HepG2 (cell line): ENCODE measurements around the gene CFTR.

Source experiments
- EZH2 ChIP-seq: conservative IDR thresholded peaks from 2 replicates; pipeline ENCODE4 v1.6.1; 2012; ENCODE audit warnings: mild to moderate bottlenecking, low read depth, low read length, moderate library complexity
- KAT2B ChIP-seq: fragments of 150-350 bp; IDR thresholded peaks from 2 replicates; pipeline ENCODE4 v1.6.1; 2014; ENCODE audit warnings: low read depth, low read length, borderline replicate concordance
- KLF13 ChIP-seq: sonication (generic); formaldehyde crosslinking; IDR thresholded peaks from 2 replicates; pipeline ENCODE4 v1.4.0; 2020; ENCODE audit warnings: mild to moderate bottlenecking, missing genetic modification reagents
- MXI1 ChIP-seq: IDR thresholded peaks from 3 replicates; pipeline ENCODE4 v1.6.1; 2012; ENCODE audit warnings: low read depth, low read length, inconsistent platforms, borderline replicate concordance
- NBN ChIP-seq: fragments of 450-650 bp; conservative IDR thresholded peaks from 2 replicates; pipeline ENCODE4 v1.6.1; 2017
- RARG ChIP-seq: sonication (generic); formaldehyde crosslinking; IDR thresholded peaks from 2 replicates; pipeline ENCODE4 v1.4.0; 2020; ENCODE audit warnings: low read depth, mild to moderate bottlenecking, missing genetic modification reagents
- RFXAP ChIP-seq: sonication (generic); formaldehyde crosslinking; IDR thresholded peaks from 2 replicates; pipeline ENCODE4 v1.4.0; 2020; ENCODE audit warnings: missing genetic modification reagents, borderline replicate concordance
- TAF1 ChIP-seq: sonication (generic); formaldehyde crosslinking; IDR thresholded peaks from 2 replicates; pipeline ENCODE4 v1.4.0; 2020; ENCODE audit warnings: missing genetic modification reagents
- ZNF879 ChIP-seq: sonication (generic); formaldehyde crosslinking; IDR thresholded peaks from 2 replicates; pipeline ENCODE4 v1.8.1; 2023; ENCODE audit warnings: missing genetic modification reagents
- TF ChIP-seq, protein P1 (sequence below): sonication (generic); formaldehyde crosslinking; IDR thresholded peaks from 2 replicates; pipeline ENCODE4 v1.4.0; 2020; ENCODE audit warnings: missing genetic modification reagents
- TF ChIP-seq, protein P2 (sequence below): IDR thresholded peaks from 2 replicates; pipeline ENCODE4 v1.6.1; 2012; ENCODE audit warnings: low read depth, low read length, improper control_type of control experiment
- TF ChIP-seq, protein P3 (sequence below): sonication (generic); formaldehyde crosslinking; IDR thresholded peaks from 2 replicates; pipeline ENCODE4 v1.5.0; 2020; ENCODE audit warnings: mild to moderate bottlenecking, missing genetic modification reagents, borderline replicate concordance
- TF ChIP-seq, protein P4 (sequence below): conservative IDR thresholded peaks from 2 replicates; pipeline ENCODE4 v1.6.1; 2018; ENCODE audit warnings: missing genetic modification reagents

DNA sequence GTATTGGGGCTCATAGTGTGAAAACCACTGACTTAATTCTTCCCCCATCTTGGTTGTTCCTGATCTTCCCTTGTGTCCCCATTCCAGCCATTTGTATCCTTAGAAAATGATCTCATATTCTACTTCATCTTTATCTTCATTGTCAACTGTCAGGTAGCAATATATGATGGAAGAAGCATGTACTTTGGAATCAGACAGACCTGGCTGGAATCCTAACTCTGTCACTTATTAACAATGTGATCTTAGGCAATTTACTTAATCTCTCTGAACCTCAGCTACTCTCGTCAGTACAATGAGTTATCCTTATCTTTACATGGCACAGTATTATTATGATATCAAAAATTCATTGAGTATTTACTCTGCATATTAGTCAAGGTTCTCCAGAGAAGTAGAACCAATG is 10.1 kb downstream of the CFTR start:
- no peak for TF ChIP-seq RARG (CRISPR knock-in tag)
- no peak for TF ChIP-seq MXI1
- no peak for TF ChIP-seq TAF1 (CRISPR knock-in tag)
- TF ChIP-seq KLF13 (CRISPR knock-in tag) = no peak
- TF ChIP-seq, protein P1, sequence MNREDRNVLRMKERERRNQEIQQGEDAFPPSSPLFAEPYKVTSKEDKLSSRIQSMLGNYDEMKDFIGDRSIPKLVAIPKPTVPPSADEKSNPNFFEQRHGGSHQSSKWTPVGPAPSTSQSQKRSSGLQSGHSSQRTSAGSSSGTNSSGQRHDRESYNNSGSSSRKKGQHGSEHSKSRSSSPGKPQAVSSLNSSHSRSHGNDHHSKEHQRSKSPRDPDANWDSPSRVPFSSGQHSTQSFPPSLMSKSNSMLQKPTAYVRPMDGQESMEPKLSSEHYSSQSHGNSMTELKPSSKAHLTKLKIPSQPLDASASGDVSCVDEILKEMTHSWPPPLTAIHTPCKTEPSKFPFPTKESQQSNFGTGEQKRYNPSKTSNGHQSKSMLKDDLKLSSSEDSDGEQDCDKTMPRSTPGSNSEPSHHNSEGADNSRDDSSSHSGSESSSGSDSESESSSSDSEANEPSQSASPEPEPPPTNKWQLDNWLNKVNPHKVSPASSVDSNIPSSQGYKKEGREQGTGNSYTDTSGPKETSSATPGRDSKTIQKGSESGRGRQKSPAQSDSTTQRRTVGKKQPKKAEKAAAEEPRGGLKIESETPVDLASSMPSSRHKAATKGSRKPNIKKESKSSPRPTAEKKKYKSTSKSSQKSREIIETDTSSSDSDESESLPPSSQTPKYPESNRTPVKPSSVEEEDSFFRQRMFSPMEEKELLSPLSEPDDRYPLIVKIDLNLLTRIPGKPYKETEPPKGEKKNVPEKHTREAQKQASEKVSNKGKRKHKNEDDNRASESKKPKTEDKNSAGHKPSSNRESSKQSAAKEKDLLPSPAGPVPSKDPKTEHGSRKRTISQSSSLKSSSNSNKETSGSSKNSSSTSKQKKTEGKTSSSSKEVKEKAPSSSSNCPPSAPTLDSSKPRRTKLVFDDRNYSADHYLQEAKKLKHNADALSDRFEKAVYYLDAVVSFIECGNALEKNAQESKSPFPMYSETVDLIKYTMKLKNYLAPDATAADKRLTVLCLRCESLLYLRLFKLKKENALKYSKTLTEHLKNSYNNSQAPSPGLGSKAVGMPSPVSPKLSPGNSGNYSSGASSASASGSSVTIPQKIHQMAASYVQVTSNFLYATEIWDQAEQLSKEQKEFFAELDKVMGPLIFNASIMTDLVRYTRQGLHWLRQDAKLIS (CRISPR knock-in tag) = no peak
- TF ChIP-seq, protein P2, sequence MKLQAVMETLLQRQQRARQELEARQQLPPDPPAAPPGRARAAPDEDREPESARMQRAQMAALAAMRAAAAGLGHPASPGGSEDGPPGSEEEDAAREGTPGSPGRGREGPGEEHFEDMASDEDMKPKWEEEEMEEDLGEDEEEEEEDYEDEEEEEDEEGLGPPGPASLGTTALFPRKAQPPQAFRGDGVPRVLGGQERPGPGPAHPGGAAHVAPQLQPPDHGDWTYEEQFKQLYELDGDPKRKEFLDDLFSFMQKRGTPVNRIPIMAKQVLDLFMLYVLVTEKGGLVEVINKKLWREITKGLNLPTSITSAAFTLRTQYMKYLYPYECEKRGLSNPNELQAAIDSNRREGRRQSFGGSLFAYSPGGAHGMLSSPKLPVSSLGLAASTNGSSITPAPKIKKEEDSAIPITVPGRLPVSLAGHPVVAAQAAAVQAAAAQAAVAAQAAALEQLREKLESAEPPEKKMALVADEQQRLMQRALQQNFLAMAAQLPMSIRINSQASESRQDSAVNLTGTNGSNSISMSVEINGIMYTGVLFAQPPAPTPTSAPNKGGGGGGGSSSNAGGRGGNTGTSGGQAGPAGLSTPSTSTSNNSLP = no peak
- TF ChIP-seq NBN = no peak
- no peak for TF ChIP-seq KAT2B
- no peak for TF ChIP-seq RFXAP (CRISPR knock-in tag)
- no peak for TF ChIP-seq ZNF879 (CRISPR knock-in tag)
- TF ChIP-seq, protein P3, sequence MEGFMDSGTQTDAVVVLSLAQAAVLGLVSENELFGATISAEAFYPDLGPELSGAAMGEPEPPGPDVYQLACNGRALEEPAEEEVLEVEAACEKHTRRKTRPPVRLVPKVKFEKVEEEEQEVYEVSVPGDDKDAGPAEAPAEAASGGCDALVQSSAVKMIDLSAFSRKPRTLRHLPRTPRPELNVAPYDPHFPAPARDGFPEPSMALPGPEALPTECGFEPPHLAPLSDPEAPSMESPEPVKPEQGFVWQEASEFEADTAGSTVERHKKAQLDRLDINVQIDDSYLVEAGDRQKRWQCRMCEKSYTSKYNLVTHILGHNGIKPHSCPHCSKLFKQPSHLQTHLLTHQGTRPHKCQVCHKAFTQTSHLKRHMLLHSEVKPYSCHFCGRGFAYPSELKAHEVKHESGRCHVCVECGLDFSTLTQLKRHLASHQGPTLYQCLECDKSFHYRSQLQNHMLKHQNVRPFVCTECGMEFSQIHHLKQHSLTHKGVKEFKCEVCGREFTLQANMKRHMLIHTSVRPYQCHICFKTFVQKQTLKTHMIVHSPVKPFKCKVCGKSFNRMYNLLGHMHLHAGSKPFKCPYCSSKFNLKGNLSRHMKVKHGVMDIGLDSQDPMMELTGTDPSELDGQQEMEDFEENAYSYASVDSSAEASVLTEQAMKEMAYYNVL (CRISPR knock-in tag) = no peak
- no peak for TF ChIP-seq EZH2
- TF ChIP-seq, protein P4, sequence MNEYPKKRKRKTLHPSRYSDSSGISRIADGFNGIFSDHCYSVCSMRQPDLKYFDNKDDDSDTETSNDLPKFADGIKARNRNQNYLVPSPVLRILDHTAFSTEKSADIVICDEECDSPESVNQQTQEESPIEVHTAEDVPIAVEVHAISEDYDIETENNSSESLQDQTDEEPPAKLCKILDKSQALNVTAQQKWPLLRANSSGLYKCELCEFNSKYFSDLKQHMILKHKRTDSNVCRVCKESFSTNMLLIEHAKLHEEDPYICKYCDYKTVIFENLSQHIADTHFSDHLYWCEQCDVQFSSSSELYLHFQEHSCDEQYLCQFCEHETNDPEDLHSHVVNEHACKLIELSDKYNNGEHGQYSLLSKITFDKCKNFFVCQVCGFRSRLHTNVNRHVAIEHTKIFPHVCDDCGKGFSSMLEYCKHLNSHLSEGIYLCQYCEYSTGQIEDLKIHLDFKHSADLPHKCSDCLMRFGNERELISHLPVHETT (CRISPR knock-in tag) = no peak
